K562 (cell line): ENCODE measurements around the gene SV2A. TPM values are rescaled to one million over a fixed set of nuclear protein-coding genes. Genes with fewer than 3 reads are reported as not detected.

Experiments
- ERF ChIP-seq: fragments of 450-650 bp; formaldehyde crosslinking; IDR thresholded peaks from 2 replicates; pipeline ENCODE4 v1.4.0; 2020; ENCODE audit warnings: mild to moderate bottlenecking, mixed read lengths
- RBM34 ChIP-seq: fragments of 200-400 bp; formaldehyde crosslinking; IDR thresholded peaks from 2 replicates; pipeline ENCODE4 v1.6.1; 2018; ENCODE audit warnings: low read length, borderline replicate concordance; ENCODE audit not compliant: insufficient read depth
- TSHZ1 ChIP-seq: fragments of 250-450 bp; sonication (Bioruptor Pico); IDR thresholded peaks from 2 replicates; pipeline ENCODE4 v1.4.0; 2020; ENCODE audit warnings: mild to moderate bottlenecking, moderate library complexity
- ZNF407 ChIP-seq: fragments of 450-650 bp; IDR thresholded peaks from 2 replicates; pipeline ENCODE4 v1.6.1; 2016; ENCODE audit warnings: low read depth
- polyA plus RNA-seq, 8 experiments: library from polyadenylated mRNA; depleted of rRNA in 4 of 8; stranded (reverse) in 5 of 8; unstranded in 3 of 8; fragments of >200 nt; fragmentation: Nextera tagmentation in 2 of 8; fragmentation: Illumina TruSeq in 1 of 8; extraction: Ambion mirVana in 2 of 8; extraction: Trizol in 1 of 8; gene quantifications; 2 replicates each; pipeline versions ENCODE4 v1.2.1 to v1.2.3, GENCODE V29; 2011 to 2014; ENCODE audit warnings: inconsistent platforms in 1 of 8, missing spikeins in 1 of 8
- total RNA-seq, 7 experiments: library from RNA; depleted of rRNA in 6 of 7; stranded (reverse); fragments of >200 nt in 6 of 7; fragmentation: Illumina TruSeq in 2 of 7; extraction: Trizol in 2 of 7; gene quantifications; 2 replicates each; pipeline versions ENCODE4 v1.2.1 to v1.2.3, GENCODE V29; 2011 to 2021; ENCODE audit warnings: low replicate concordance in 1 of 7
- TF ChIP-seq, protein P1 (sequence below), 2 experiments: fragments of 450-650 bp; IDR thresholded peaks; 2 replicates each; pipeline ENCODE4 v1.6.1; 2016; ENCODE audit warnings: mild to moderate bottlenecking in 2 of 2, borderline replicate concordance in 1 of 2, low read depth in 1 of 2, moderate library complexity in 1 of 2

Gene SV2A
- total and polyA plus RNA-seq, 9 of the 15 experiments (the other 6 are each of a cell fraction or from before 2014, with no cell fraction given), result 0.07 to 0.22 (median 0.11) TPM; not detected in 1

- TF ChIP-seq, protein P1, sequence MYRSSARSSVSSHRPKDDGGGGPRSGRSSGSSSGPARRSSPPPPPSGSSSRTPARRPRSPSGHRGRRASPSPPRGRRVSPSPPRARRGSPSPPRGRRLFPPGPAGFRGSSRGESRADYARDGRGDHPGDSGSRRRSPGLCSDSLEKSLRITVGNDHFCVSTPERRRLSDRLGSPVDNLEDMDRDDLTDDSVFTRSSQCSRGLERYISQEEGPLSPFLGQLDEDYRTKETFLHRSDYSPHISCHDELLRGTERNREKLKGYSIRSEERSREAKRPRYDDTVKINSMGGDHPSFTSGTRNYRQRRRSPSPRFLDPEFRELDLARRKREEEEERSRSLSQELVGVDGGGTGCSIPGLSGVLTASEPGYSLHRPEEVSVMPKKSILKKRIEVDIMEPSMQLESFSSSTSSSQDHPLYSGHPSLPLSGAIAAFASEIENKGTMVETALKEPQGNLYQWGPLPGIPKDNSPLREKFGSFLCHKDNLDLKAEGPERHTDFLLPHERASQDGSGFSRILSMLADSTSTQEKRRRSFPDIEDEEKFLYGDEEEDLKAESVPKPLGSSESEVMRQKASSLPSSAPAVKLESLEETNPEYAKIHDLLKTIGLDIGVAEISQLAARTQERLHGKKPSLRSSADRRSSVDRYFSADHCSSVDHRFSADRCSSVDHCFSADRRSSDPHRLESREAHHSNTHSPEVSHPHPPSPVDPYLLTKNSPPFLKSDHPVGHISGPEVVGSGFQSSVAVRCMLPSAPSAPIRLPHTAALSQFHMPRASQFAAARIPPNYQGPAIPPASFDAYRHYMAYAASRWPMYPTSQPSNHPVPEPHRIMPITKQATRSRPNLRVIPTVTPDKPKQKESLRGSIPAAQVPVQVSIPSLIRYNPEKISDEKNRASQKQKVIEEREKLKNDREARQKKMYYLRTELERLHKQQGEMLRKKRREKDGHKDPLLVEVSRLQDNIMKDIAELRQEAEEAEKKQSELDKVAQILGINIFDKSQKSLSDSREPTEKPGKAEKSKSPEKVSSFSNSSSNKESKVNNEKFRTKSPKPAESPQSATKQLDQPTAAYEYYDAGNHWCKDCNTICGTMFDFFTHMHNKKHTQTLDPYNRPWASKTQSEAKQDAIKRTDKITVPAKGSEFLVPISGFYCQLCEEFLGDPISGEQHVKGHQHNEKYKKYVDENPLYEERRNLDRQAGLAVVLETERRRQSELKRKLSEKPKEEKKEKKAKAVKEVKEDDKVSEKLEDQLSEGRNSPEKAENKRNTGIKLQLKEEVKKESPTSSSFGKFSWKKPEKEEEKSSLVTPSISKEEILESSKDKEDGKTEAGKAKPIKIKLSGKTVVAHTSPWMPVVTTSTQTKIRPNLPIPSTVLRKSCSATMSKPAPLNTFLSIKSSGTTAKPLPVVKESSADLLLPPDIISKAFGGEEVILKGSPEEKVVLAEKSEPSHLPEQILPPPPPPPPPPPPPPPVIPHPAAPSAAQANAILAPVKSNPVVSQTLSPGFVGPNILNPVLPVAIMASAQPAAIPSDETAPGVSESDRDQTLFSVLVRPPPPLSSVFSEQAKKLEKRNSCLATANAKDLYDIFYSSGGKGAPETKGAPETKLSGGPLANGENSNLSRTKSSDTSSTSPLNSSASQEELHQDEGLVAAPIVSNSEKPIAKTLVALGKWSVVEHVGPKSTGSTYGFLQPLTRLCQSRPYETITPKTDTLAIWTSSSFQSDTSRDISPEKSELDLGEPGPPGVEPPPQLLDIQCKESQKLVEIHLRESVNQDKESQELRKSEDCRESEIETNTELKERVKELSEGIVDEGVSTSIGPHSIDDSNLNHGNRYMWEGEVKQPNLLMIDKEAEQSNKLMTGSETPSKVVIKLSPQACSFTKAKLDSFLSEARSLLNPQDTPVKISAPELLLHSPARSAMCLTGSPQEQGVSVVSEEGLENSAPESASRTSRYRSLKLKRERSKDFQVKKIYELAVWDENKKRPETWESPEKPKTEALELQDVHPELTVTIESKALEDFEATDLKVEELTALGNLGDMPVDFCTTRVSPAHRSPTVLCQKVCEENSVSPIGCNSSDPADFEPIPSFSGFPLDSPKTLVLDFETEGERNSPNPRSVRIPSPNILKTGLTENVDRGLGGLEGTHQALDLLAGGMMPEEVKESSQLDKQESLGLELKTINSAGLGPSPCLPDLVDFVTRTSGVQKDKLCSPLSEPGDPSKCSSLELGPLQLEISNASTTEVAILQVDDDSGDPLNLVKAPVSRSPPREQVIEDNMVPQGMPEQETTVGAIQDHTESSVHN (IDR thresholded peaks at IDR 0.05; ENCODE audit: borderline replicate concordance in 1 of 2, low read depth in 1 of 2), result no peak
- TF ChIP-seq ERF (CRISPR knock-in tag) (peak; percentile 26; the same call in 1 of the 2 replicates), ZNF407 (no peak), RBM34 (no peak), TSHZ1 (no peak)
Observed at GRCh38 chr1:149887456-149888246, 30.0 kb downstream of the SV2A start (continued).
